K562 (cell line): ENCODE data around the gene CAMK2D. TPM values are rescaled to one million over a fixed set of nuclear protein-coding genes. Genes with fewer than 3 reads are reported as not detected.
A peak's percentile ranks its signal among the peaks of the same experiment; 100 is the strongest.

Experiments
- ATAC-seq: fragments of 200-7000 bp; cut with Tn5 transposase; 3 replicates; pipeline ENCODE4 v1.9.1; 2020; ENCODE audit warnings: moderate library complexity
- Bru-seq: library from RNA; stranded (reverse); fragments of 400-500 nt; gene quantifications from one replicate; lab custom pipeline; 2021; lab: Mats Ljungman, UMichigan
- BruChase-seq, 2 experiments: library from RNA; stranded (reverse); fragments of 400-500 nt; gene quantifications; one replicate each; lab custom pipeline; 2021; lab: Mats Ljungman, UMichigan
- BruUV-seq: library from RNA; stranded (reverse); fragments of 400-500 nt; replicated peaks from 2 replicates; lab custom pipeline; 2021; lab: Mats Ljungman, UMichigan
- CTCF ChIA-PET: fragments of 300-600 bp; formaldehyde crosslinking; extraction: SDS; loops from one replicate; lab custom pipeline; 2021; ENCODE audit warnings: low intra/inter-chr PET ratio; lab: Yijun Ruan, JAX
- POLR2A ChIA-PET: fragments of 300-600, 350-650 bp; sonication (Branson Sonifier 250); formaldehyde crosslinking; extraction: SDS; loops from one replicate; lab custom pipeline; 2021; ENCODE audit warnings: antibody characterized with exemption, inconsistent platforms; lab: Yijun Ruan, JAX
- DNase-seq, 4 experiments: peaks; one replicate each; pipeline versions ENCODE4 v3.0.0 to v3.0.0-alpha.2; 2011 to 2018; ENCODE audit warnings: low spot score in 3 of 4, mixed read lengths in 3 of 4; ENCODE audit errors: extremely low read depth in 1 of 4
- FAIRE-seq: peaks from 2 replicates; lab custom pipeline; 2011; peaks lifted over from hg19 to GRCh38; lab: Jason Lieb, UNC
- H2AFZ ChIP-seq: 2 replicates; pipeline ENCODE4 v1.6.0; 2011; ENCODE audit warnings: low read depth, low read length, control low read depth, inconsistent platforms
- H3K27ac ChIP-seq: fragments of 200-600 bp; 3 replicates; pipeline ENCODE4 v1.8.0; 2011; ENCODE audit warnings: low read depth, mild to moderate bottlenecking, control low read depth, inconsistent platforms, low read length, moderate library complexity, mixed read lengths; ENCODE audit errors: extremely low read depth
- H3K27me3 ChIP-seq, 2 experiments: fragments of 300-600 bp in 1 of 2; 2 replicates in 1 of 2; 3 replicates in 1 of 2; pipeline versions ENCODE4 v1.6.0 to v1.8.0; 2011; ENCODE audit warnings: inconsistent platforms in 2 of 2, low read length in 2 of 2, mild to moderate bottlenecking in 1 of 2, mixed read lengths in 1 of 2, moderate library complexity in 1 of 2; ENCODE audit not compliant: control insufficient read depth in 2 of 2, insufficient read depth in 2 of 2
- H3K36me3 ChIP-seq: fragments of 300-600 bp; 3 replicates; pipeline ENCODE4 v1.8.0; 2011; ENCODE audit warnings: mild to moderate bottlenecking, low read length, inconsistent platforms; ENCODE audit not compliant: control insufficient read depth, insufficient read depth
- H3K4me1 ChIP-seq, 2 experiments: fragments of 200-600 bp in 1 of 2; replicated peaks in 1 of 2; 2 replicates in 1 of 2; 3 replicates in 1 of 2; pipeline versions ENCODE4 v1.5.1 to v1.8.0; 2011; ENCODE audit warnings: inconsistent platforms in 2 of 2, low read length in 2 of 2, mild to moderate bottlenecking in 1 of 2, mixed read lengths in 1 of 2, moderate library complexity in 1 of 2; ENCODE audit not compliant: control insufficient read depth in 2 of 2, insufficient read depth in 2 of 2
- H3K4me2 ChIP-seq: 2 replicates; pipeline ENCODE4 v1.6.1; 2011; ENCODE audit warnings: low read length, control low read depth, inconsistent platforms, mixed read lengths; ENCODE audit not compliant: insufficient read depth
- H3K4me3 ChIP-seq: fragments of 200-600 bp; sonication (generic), shearing (Covaris generic); 2 replicates; pipeline ENCODE4 v1.5.1; 2016; ENCODE audit warnings: control low read depth, inconsistent platforms
- H3K79me2 ChIP-seq: fragments of 200-600 bp; 3 replicates; pipeline ENCODE4 v1.8.0; 2011; ENCODE audit warnings: low read length, inconsistent platforms; ENCODE audit not compliant: control insufficient read depth, insufficient read depth
- H3K9ac ChIP-seq, 2 experiments: 2 replicates each; pipeline versions ENCODE4 v1.6.0 to v1.6.1; 2011; ENCODE audit warnings: low read depth in 2 of 2, low read length in 2 of 2, control low read depth in 1 of 2, inconsistent platforms in 1 of 2, mild to moderate bottlenecking in 1 of 2, mixed read lengths in 1 of 2; ENCODE audit not compliant: insufficient read depth in 1 of 2
- H3K9me1 ChIP-seq: one replicate; pipeline ENCODE4 v1.6.0; 2011; ENCODE audit warnings: inconsistent platforms, mild to moderate bottlenecking, low read length, moderate library complexity; ENCODE audit not compliant: control insufficient read depth, insufficient read depth
- H3K9me3 ChIP-seq: replicated peaks from 2 replicates; pipeline ENCODE4 v1.5.1; 2011; ENCODE audit warnings: low read depth, low read length, inconsistent platforms; ENCODE audit not compliant: control insufficient read depth, insufficient read depth
- H4K20me1 ChIP-seq: replicated peaks from 2 replicates; pipeline ENCODE4 v1.6.1; 2011; ENCODE audit warnings: low read length, inconsistent platforms, mixed read lengths; ENCODE audit not compliant: control insufficient read depth, insufficient read depth
- LCOR ChIP-seq: sonication (generic); formaldehyde crosslinking; IDR thresholded peaks from 2 replicates; pipeline ENCODE4 v1.8.0; 2022; ENCODE audit warnings: mild to moderate bottlenecking, missing genetic modification reagents
- RFX1 ChIP-seq: fragments of 450-650 bp; IDR thresholded peaks from 2 replicates; pipeline ENCODE4 v1.6.1; 2016; ENCODE audit warnings: mild to moderate bottlenecking, moderate library complexity
- ZNF431 ChIP-seq: sonication (generic); formaldehyde crosslinking; IDR thresholded peaks from 2 replicates; pipeline ENCODE4 v1.8.0; 2022; ENCODE audit warnings: mild to moderate bottlenecking, missing genetic modification reagents
- WGBS: fragments of 100-300 bp; shearing (Covaris generic); methylation state at CpG from one replicate; pipeline ENCODE4 v1.1.6; 2016; ENCODE audit warnings: low coverage, mixed read lengths; ENCODE audit not compliant: insufficient coverage; ENCODE audit errors: missing lambda C conversion rate; 5-methylcytosine and 5-hydroxymethylcytosine counted together
- in situ Hi-C: fragments of 300-500 bp; cut with MboI; formaldehyde crosslinking; loops from 4 replicates; pipeline ENCODE4 v1.15.0; 2018; ENCODE audit warnings: inconsistent platforms, mixed read lengths
- intact Hi-C: fragments of 100-400 bp; cut with micrococcal nuclease; formaldehyde crosslinking; loops from 2 replicates; pipeline ENCODE4 v1.14.2; 2022
- long read RNA-seq, 3 experiments: library from polyadenylated mRNA in 2 of 3; library from RNA in 1 of 3; unstranded in 2 of 3; stranded (forward) in 1 of 3; transcript quantifications; one replicate each; pipeline ENCODE4 v2.0.0, GENCODE V29; 2019 to 2022
- polyA minus RNA-seq, 3 experiments: library from RNA; depleted of rRNA, polyadenylated mRNA; stranded (reverse); fragments of >200 nt; gene quantifications; 2 replicates each; pipeline ENCODE4 v1.2.3, GENCODE V29; 2011
- polyA plus RNA-seq, 8 experiments: library from polyadenylated mRNA; depleted of rRNA in 4 of 8; stranded (reverse) in 5 of 8; unstranded in 3 of 8; fragments of >200 nt; fragmentation: Nextera tagmentation in 2 of 8; fragmentation: Illumina TruSeq in 1 of 8; extraction: Ambion mirVana in 2 of 8; extraction: Trizol in 1 of 8; gene quantifications; 2 replicates each; pipeline versions ENCODE4 v1.2.1 to v1.2.3, GENCODE V29; 2011 to 2014; ENCODE audit warnings: inconsistent platforms in 1 of 8, missing spikeins in 1 of 8
- total RNA-seq, 7 experiments: library from RNA; depleted of rRNA in 6 of 7; stranded (reverse); fragments of >200 nt in 6 of 7; fragmentation: Illumina TruSeq in 2 of 7; extraction: Trizol in 2 of 7; gene quantifications; 2 replicates each; pipeline versions ENCODE4 v1.2.1 to v1.2.3, GENCODE V29; 2011 to 2021; ENCODE audit warnings: low replicate concordance in 1 of 7

The CAMK2D gene
- total RNA-seq (2011; cell fraction: chromatin; rRNA removed; ENCODE audit: low replicate concordance) = 0.63 TPM in 1 of 2 replicates, not detected in the other
- not detected in 2 replicates for total RNA-seq (2011; cell fraction: nucleolus; rRNA removed)
- 0.29 TPM in 1 of 2 replicates, not detected in the other for total RNA-seq (2011; cell fraction: nucleoplasm; rRNA removed)
- total RNA-seq (2014; rRNA removed) (not detected in 2 replicates), total RNA-seq (2014; rRNA removed; fragmentation: Illumina TruSeq; extraction: Trizol) (0.18 TPM in 1 of 2 replicates, not detected in the other), total RNA-seq (2015; rRNA removed; fragmentation: Illumina TruSeq; extraction: Trizol) (not detected in 2 replicates), total RNA-seq (2021) (0.33 and 0.36 TPM in 2 replicates), polyA plus RNA-seq (2011; rRNA removed) (0.03 TPM in 1 of 2 replicates, not detected in the other), polyA plus RNA-seq (2014; fragmentation: Illumina TruSeq; extraction: Trizol) (0.04 and 0.12 TPM in 2 replicates), polyA plus RNA-seq (2014; fragmentation: Nextera tagmentation; extraction: Ambion mirVana) (under 1 TPM; 0.01 to 0.04 TPM), polyA plus RNA-seq (2014; rRNA removed) (0.07 TPM in 1 of 2 replicates, not detected in the other), polyA minus RNA-seq (2011; rRNA and poly(A)+ RNA removed) (0.03 TPM in 1 of 2 replicates, not detected in the other), Bru-seq, nascent RNA (percentile 15 among the genes with signal in this experiment), BruChase-seq, experiment 1, labeled RNA remaining after a 2-hour chase (percentile 21 among the genes with signal in this experiment), BruChase-seq, experiment 2, labeled RNA remaining after a 6-hour chase (percentile 20 among the genes with signal in this experiment)
- 0.03 TPM in 1 of 2 replicates, not detected in the other for polyA plus RNA-seq (2011; cell fraction: cytosol; rRNA removed)
- 0.07 TPM in 2 replicates for polyA plus RNA-seq (2011; cell fraction: nucleus; rRNA removed)
- 0.17 TPM in 1 of 2 replicates, not detected in the other for polyA plus RNA-seq (2012)
- polyA minus RNA-seq (2011; cell fraction: cytosol; rRNA and poly(A)+ RNA removed) = not detected in 2 replicates
- polyA minus RNA-seq (2011; cell fraction: nucleus; rRNA and poly(A)+ RNA removed) = not detected in 2 replicates
- long read RNA-seq, experiment 1 = 0 reads
- long read RNA-seq, experiment 2 = 0 reads
- long read RNA-seq, experiment 3 = 0 reads

GRCh38 chr4:113761620-113762185 lies at the start of gene CAMK2D:
TSS of gene CAMK2D (minus strand) at chr4:113761738. CDS start at chr4:113761068, 670 bp downstream.
- Histone ChIP-seq H3K4me3 (peak within 1 kb of the TSS; percentile 24; the same call in 1 of the 2 replicates), H3K36me3 (no peaks in the 10 kb centered on the region), H3K9me3 (no peaks in the 10 kb centered on the region), H2AFZ (peak within 1 kb of the TSS; percentile 78), H4K20me1 (no peaks in the 10 kb centered on the region), H3K27ac (no peak within 1 kb of the TSS), H3K79me2 (no peaks in the 10 kb centered on the region), H3K27me3 (no peaks in the 10 kb centered on the region), H3K4me1 (peaks cover 0 to 7% of the 10 kb centered on the region in 2 experiments; a peak in 2 of 5 replicates), H3K9me1 (no peaks in the 10 kb centered on the region), H3K9ac (no peak within 1 kb of the TSS), H3K4me2 (peak within 1 kb of the TSS; percentile 39)
- in situ Hi-C loops (no loop called here), intact Hi-C loops (loop anchor here (10.0 kb wide), 1 partner anchor 217 kb away; no protein-coding TSS in a partner anchor)
- WGBS = 24% methylated on average over 30 of the region's 50 CpGs
- CTCF ChIA-PET = no interaction called here
- FAIRE-seq (no peak), ATAC-seq (peak; percentile 46), DNase-seq (peak in 1 of 4 experiments; percentile 2)
- no TSS peak for BruUV-seq
- TF ChIP-seq ZNF431 (CRISPR knock-in tag) (no peak), LCOR (CRISPR knock-in tag) (0 out of 2 replicates have a peak, but pooled peaks have one; percentile 15), RFX1 (no peak)
- POLR2A ChIA-PET = no interaction called here
